Progenitor cell of endocrine pancreas (in vitro differentiated cells): ENCODE results near the gene HOXC9. TPM values are rescaled to one million over a fixed set of nuclear protein-coding genes. Genes with fewer than 3 reads are reported as not detected.

Experiments used
- DNase-seq: peaks from one replicate; pipeline ENCODE4 v3.0.0; 2021; ENCODE audit warnings: low spot score; ENCODE audit not compliant: unreplicated experiment
- H3K27ac Mint-ChIP-seq: 2 replicates; pipeline ENCODE4 v1.8.0; 2021; ENCODE audit warnings: mild to moderate bottlenecking, moderate library complexity, mixed read lengths
- H3K27me3 Mint-ChIP-seq: 2 replicates; pipeline ENCODE4 v1.8.0; 2021; ENCODE audit warnings: mixed read lengths
- H3K36me3 Mint-ChIP-seq: 2 replicates; pipeline ENCODE4 v1.8.0; 2022; ENCODE audit warnings: mixed read lengths; ENCODE audit not compliant: insufficient read depth
- H3K4me1 Mint-ChIP-seq: 2 replicates; pipeline ENCODE4 v1.8.0; 2021; ENCODE audit warnings: low read depth, mixed read lengths
- H3K4me3 Mint-ChIP-seq: 2 replicates; pipeline ENCODE4 v1.8.0; 2021; ENCODE audit warnings: low read depth, mild to moderate bottlenecking, moderate library complexity, mixed read lengths
- H3K9me3 Mint-ChIP-seq: 2 replicates; pipeline ENCODE4 v1.8.0; 2021; ENCODE audit warnings: low read depth, mixed read lengths
- CTCF ChIP-seq: fragments of 200-600 bp; sonication (generic); IDR thresholded peaks from one replicate; pipeline ENCODE4 v1.5.0; 2021; ENCODE audit warnings: antibody characterized with exemption, mild to moderate bottlenecking; ENCODE audit not compliant: unreplicated experiment
- total RNA-seq: library from RNA; stranded (reverse); gene quantifications from 2 replicates; pipeline ENCODE4 v1.2.1, GENCODE V29; 2021

Gene HOXC9
- total RNA-seq, 1 donor from 2014 or later = not detected

- H3K27ac Mint-ChIP-seq = no peak overlapping the region
- H3K9me3 Mint-ChIP-seq = no peaks in the 10 kb centered on the region
- H3K4me1 Mint-ChIP-seq = peaks cover 3% of the 10 kb centered on the region
- no peak for TF ChIP-seq CTCF
- H3K36me3 Mint-ChIP-seq = no peaks in the 10 kb centered on the region
- H3K27me3 Mint-ChIP-seq = peaks cover 98% of the 10 kb centered on the region
- no peak overlapping the region for H3K4me3 Mint-ChIP-seq
- no peak for DNase-seq
Observed at GRCh38 chr12:54011665-54012532, 11.9 kb downstream of the HOXC9 start.

DNA sequence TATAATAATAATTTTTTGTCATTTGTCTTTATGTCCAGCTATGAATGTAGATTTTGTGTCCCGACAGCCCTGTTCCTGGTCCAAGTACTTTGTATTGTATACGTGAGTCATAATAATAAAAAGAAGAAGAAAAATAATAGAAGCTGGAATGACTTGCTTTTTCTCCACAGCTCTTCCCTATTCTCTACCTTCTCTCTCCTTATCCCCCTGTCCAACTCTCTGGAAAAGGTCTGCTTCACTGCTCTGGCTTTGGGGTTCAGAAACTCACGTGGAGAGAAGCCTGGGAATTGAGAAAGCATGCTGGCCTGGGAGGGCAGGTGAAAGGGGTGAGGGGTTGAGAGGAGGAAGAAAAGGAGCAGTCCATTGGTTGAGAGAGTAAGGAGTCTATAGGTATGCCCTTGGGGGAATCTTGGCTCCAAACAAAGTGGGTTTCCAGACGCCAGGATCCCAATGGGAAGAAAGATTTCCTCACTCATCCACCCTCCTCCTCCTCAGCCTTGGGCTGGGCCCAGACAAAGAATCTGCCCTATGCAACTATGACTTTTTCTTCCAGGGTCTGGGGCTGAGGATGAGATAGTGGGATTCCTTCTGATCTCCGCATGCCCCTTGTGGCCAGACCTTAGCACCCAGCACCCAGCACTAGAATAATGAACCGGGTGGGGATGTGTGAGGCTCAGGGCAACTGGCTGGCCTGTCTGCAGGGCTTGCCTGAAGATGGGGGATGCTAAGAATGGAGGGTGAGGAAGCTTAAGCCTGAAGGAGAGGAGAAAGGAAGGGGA is 12.9 kb downstream of the HOXC9 start:
- H3K4me1 Mint-ChIP-seq = peaks cover 6% of the 10 kb centered on the region
- no peak overlapping the region for H3K27ac Mint-ChIP-seq
- DNase-seq = no peak
- no peak overlapping the region for H3K4me3 Mint-ChIP-seq
- peaks cover 98% of the 10 kb centered on the region for H3K27me3 Mint-ChIP-seq
- no peaks in the 10 kb centered on the region for H3K9me3 Mint-ChIP-seq
- no peak for TF ChIP-seq CTCF
- H3K36me3 Mint-ChIP-seq = no peaks in the 10 kb centered on the region

- no peak overlapping the region for H3K4me3 Mint-ChIP-seq
- no peak for DNase-seq
- H3K27me3 Mint-ChIP-seq = peaks cover 92% of the 10 kb centered on the region
- H3K9me3 Mint-ChIP-seq = no peaks in the 10 kb centered on the region
- peaks cover 6% of the 10 kb centered on the region for H3K4me1 Mint-ChIP-seq
- H3K27ac Mint-ChIP-seq = no peak overlapping the region
- no peak for TF ChIP-seq CTCF
- no peaks in the 10 kb centered on the region for H3K36me3 Mint-ChIP-seq
Observed at GRCh38 chr12:54014377-54015017, 14.5 kb downstream of the HOXC9 start.

DNA sequence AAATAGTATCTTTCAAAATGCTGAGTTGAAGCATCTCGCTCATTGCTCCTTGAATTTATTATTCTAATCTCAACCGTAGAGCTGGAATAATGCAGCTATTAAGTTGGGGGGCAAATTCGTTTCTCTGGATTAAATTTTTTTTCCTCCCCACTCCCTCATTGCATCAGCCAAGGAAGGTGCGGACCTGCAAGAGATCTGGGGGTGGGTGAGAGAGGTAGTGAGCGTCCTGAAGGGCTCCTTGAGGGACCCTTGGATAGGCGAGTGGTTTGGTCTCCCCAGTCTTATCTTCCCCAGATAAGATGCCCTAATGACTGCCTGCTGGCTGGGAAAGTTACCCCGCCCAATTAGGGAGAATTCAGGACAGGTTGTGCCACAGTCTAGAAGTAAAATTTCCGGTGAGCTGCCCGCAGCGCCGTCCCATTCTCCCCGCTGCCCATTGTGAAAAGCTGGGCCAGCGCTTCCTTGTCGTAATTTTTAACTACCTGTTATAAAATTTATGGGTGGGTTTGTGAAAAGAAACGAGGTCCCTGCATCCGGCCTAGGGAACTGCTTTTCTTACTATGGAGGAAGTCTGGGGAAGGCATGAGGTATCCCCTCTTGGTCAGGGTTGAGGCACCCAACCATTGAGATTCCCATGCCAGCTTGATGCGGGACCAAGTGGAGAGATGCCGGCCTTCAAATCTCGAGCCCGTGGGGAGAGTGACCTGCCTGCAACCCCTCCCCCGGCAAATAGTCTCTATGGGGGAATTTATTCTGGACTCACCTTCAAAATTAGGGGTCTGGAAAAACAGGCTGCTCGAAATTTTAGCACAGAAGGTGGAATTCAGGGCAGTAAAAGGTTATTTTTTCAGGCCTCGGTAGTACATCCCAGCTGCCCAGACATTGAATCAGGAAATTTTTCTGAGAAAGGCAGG is 15.3 kb downstream of the HOXC9 start:
- no peak overlapping the region for H3K4me3 Mint-ChIP-seq
- DNase-seq = no peak
- H3K9me3 Mint-ChIP-seq = no peaks in the 10 kb centered on the region
- H3K36me3 Mint-ChIP-seq = no peaks in the 10 kb centered on the region
- H3K27me3 Mint-ChIP-seq = peaks cover 92% of the 10 kb centered on the region
- no peak overlapping the region for H3K27ac Mint-ChIP-seq
- no peak for TF ChIP-seq CTCF
- peaks cover 6% of the 10 kb centered on the region for H3K4me1 Mint-ChIP-seq
